Astrocyte of the cerebellum (primary cell): ENCODE measurements around the gene TUBGCP6.

Experiments used
- DNase-seq: peaks from one replicate; pipeline ENCODE4 v3.0.0-alpha.2; 2011; ENCODE audit warnings: low read depth
- H3K4me3 ChIP-seq: 2 replicates; pipeline ENCODE4 v1.5.1; 2011; ENCODE audit warnings: mild to moderate bottlenecking, low read depth, low read length, moderate library complexity
- CTCF ChIP-seq: IDR thresholded peaks from 2 replicates; pipeline ENCODE4 v1.5.1; 2012; ENCODE audit warnings: low read length, low read depth, moderate library complexity, mild to moderate bottlenecking; ENCODE audit errors: missing control alignments
- in situ Hi-C: cut with HindIII; loops from 2 replicates; pipeline ENCODE4 v1.10.0; 2017; ENCODE audit warnings: low sequenced_read_pairs

The TUBGCP6 gene

DNA sequence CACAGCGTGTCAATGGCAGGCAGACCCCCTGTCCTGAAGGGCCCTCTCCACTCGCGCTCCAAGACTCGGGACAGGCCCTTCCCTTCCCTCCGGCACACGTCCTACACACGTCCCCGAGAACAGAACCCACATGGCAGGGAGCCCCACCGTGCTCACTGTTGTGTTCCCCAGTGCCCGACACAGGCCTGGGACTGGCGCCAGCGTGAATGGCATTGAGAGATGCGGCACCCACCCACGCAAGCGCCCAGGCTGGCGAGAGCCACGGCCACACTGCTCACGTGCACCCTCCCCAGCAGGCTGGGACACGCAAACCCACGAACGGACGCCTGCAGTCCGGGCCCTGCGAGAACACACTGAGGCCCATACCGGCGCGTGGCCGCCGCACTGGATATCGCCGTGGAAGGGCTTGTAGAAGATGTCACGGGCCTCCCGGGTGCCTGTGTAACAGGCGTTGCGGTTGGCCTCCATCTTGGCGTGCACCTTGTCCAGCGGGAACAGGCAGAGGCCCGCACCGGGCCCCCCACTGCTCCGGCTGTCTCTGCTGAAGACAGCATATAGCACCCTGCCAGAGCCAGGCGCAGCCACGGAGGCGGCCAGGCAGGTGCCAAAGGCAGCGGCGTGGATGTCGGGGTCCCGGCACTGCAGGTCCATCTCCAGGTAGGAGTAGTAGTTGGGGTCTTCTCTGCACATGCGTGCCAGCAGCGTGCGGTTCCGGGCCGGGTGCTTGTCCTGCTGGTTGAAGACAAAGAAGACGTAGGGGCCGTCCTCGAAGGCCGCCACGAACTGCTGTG is 44.5 kb upstream of the TUBGCP6 start:
- no peak for TF ChIP-seq CTCF
- no peak for DNase-seq
- in situ Hi-C loops: no loop called here
- H3K4me3 ChIP-seq: no peak overlapping the region

DNA sequence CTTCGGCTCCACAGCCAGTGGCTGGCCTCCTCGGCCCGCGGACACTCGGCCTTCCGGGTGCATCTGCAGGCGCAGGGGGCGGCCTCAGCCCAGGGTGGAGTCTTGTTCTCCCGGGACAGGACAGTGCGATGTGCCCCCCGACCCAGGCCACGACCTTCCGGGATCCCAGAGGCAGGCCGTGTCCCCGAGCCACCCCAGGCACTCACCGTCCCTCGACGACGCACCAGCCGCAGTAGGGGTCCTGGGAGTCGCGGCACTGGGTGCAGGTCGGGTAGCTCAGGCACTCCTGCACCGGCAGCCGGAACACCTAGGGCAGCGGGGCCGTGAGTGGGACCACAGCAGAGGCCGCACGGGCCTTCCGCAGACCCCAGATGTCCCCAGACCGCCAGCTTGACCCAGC is 42.9 kb upstream of the TUBGCP6 start:
- no peak overlapping the region for H3K4me3 ChIP-seq
- in situ Hi-C loops: no loop called here
- no peak for TF ChIP-seq CTCF
- DNase-seq: no peak

- in situ Hi-C loops: no loop called here
- DNase-seq: no peak
- no peak for TF ChIP-seq CTCF
- no peak overlapping the region for H3K4me3 ChIP-seq
Measured at GRCh38 chr22:50286701-50287318, 42.0 kb upstream of the TUBGCP6 start.

GRCh38 chr22:50286275-50286674 is 41.5 kb upstream of the TUBGCP6 start:
- in situ Hi-C loops: no loop called here

GRCh38 chr22:50285568-50286229 is 40.9 kb upstream of the TUBGCP6 start:
- no peak for DNase-seq
- no peak for TF ChIP-seq CTCF
- H3K4me3 ChIP-seq: no peak overlapping the region
- in situ Hi-C loops: no loop called here

More at GRCh38 chr22:50286275-50286674, 41.5 kb upstream of the TUBGCP6 start:
- DNase-seq: no peak
- H3K4me3 ChIP-seq: no peak overlapping the region
- TF ChIP-seq CTCF: no peak

DNA sequence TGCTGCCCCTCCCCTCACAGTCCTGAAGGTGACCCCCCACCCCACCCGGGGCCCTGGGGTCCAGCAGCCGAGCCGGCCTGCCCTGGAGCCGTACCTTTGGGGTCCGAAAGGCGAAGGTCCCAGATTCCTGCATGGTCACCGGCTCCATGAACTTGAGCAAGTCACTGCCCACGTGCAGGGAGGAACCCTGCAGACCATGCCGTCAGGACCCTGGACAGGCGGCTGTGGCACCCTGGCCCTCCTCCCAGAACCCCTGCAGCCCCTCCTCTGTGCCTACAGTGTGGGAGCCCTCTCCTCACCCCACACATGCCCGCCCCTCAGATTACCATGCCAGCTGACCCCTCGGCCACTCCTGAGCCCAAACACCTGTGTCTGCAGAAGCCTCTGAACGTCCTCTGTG is 39.7 kb upstream of the TUBGCP6 start:
- TF ChIP-seq CTCF: no peak
- DNase-seq: no peak
- in situ Hi-C loops: no loop called here
- H3K4me3 ChIP-seq: no peak overlapping the region
